Caco-2 (cell line): ENCODE data around the gene PADI2. TPM values are rescaled to one million over a fixed set of nuclear protein-coding genes. Genes with fewer than 3 reads are reported as not detected.

ENCODE experiments used
- BruUV-seq: library from RNA; stranded (reverse); fragments of 400-500 nt; replicated peaks from 2 replicates; lab custom pipeline; 2021; lab: Mats Ljungman, UMichigan
- CTCF ChIA-PET: fragments of 300-600 bp; sonication (Branson Sonifier 250); formaldehyde crosslinking; loops from one replicate; lab custom pipeline; 2022; ENCODE audit warnings: antibody characterized with exemption; lab: Charles Lee
- POLR2A ChIA-PET: fragments of 300-600 bp; sonication (Branson Sonifier 250); formaldehyde crosslinking; loops from one replicate; lab custom pipeline; 2022; ENCODE audit warnings: antibody characterized with exemption; lab: Charles Lee
- DNase-seq, 2 experiments: peaks; one replicate each; pipeline versions ENCODE4 v3.0.0 to v3.0.0-alpha.2; 2020 to 2022
- H3K27me3 ChIP-seq: replicated peaks from 2 replicates; pipeline ENCODE4 v1.6.0; 2011; ENCODE audit warnings: low read length; ENCODE audit not compliant: control insufficient read depth, insufficient read depth
- H3K36me3 ChIP-seq: 2 replicates; pipeline ENCODE4 v1.5.1; 2011; ENCODE audit warnings: low read length; ENCODE audit not compliant: control insufficient read depth, insufficient read depth
- H3K4me1 ChIP-seq: fragments of 250-450 bp; sonication (Bioruptor Pico); 2 replicates; pipeline ENCODE4 v1.5.1; 2020; ENCODE audit warnings: mild to moderate bottlenecking
- H3K4me3 ChIP-seq: 2 replicates; pipeline ENCODE4 v1.5.1; 2011; ENCODE audit warnings: low read depth, mild to moderate bottlenecking, control low read depth, low read length
- H3K9me3 ChIP-seq: fragments of 250-450 bp; sonication (Bioruptor Pico); 2 replicates; pipeline ENCODE4 v1.5.1; 2020; ENCODE audit warnings: mild to moderate bottlenecking, moderate library complexity
- H3K27ac Mint-ChIP-seq: one replicate; pipeline ENCODE4 v1.8.0; 2022; ENCODE audit warnings: mixed read lengths; ENCODE audit not compliant: unreplicated experiment
- H3K27me3 Mint-ChIP-seq: one replicate; pipeline ENCODE4 v1.8.0; 2022; ENCODE audit warnings: mixed read lengths; ENCODE audit not compliant: insufficient read depth, unreplicated experiment
- H3K36me3 Mint-ChIP-seq: one replicate; pipeline ENCODE4 v1.8.0; 2022; ENCODE audit warnings: mild to moderate bottlenecking, mixed read lengths; ENCODE audit not compliant: insufficient read depth, unreplicated experiment
- H3K4me1 Mint-ChIP-seq: one replicate; pipeline ENCODE4 v1.8.0; 2022; ENCODE audit warnings: low read depth, mixed read lengths; ENCODE audit not compliant: unreplicated experiment
- H3K4me3 Mint-ChIP-seq: one replicate; pipeline ENCODE4 v1.8.0; 2022; ENCODE audit warnings: mild to moderate bottlenecking, moderate library complexity, mixed read lengths; ENCODE audit not compliant: unreplicated experiment
- H3K9me3 Mint-ChIP-seq: one replicate; pipeline ENCODE4 v1.8.0; 2022; ENCODE audit warnings: mixed read lengths; ENCODE audit not compliant: unreplicated experiment
- intact Hi-C: fragments of 100-400 bp; cut with micrococcal nuclease; formaldehyde crosslinking; loops from one replicate; pipeline ENCODE4 v1.10.0; 2022; ENCODE audit not compliant: unreplicated experiment
- total RNA-seq: library from RNA; stranded (reverse); gene quantifications from 2 replicates; pipeline ENCODE4 v1.2.3, GENCODE V29; 2022
- TF ChIP-seq, protein P1 (sequence below), 2 experiments: fragments of 200-600 bp in 1 of 2; IDR thresholded peaks; 1 replicate in 1 of 2; 2 replicates in 1 of 2; pipeline versions ENCODE4 v1.5.1 to v1.8.0; 2011 to 2022; ENCODE audit warnings: antibody characterized with exemption in 1 of 2, control low read depth in 1 of 2, inconsistent platforms in 1 of 2, low read depth in 1 of 2, low read length in 1 of 2, mild to moderate bottlenecking in 1 of 2, moderate library complexity in 1 of 2; ENCODE audit not compliant: insufficient read depth in 1 of 2, severe bottlenecking in 1 of 2, unreplicated experiment in 1 of 2

Gene PADI2
- total RNA-seq, 1 experiment from 2014 or later = 0.73 TPM

DNA sequence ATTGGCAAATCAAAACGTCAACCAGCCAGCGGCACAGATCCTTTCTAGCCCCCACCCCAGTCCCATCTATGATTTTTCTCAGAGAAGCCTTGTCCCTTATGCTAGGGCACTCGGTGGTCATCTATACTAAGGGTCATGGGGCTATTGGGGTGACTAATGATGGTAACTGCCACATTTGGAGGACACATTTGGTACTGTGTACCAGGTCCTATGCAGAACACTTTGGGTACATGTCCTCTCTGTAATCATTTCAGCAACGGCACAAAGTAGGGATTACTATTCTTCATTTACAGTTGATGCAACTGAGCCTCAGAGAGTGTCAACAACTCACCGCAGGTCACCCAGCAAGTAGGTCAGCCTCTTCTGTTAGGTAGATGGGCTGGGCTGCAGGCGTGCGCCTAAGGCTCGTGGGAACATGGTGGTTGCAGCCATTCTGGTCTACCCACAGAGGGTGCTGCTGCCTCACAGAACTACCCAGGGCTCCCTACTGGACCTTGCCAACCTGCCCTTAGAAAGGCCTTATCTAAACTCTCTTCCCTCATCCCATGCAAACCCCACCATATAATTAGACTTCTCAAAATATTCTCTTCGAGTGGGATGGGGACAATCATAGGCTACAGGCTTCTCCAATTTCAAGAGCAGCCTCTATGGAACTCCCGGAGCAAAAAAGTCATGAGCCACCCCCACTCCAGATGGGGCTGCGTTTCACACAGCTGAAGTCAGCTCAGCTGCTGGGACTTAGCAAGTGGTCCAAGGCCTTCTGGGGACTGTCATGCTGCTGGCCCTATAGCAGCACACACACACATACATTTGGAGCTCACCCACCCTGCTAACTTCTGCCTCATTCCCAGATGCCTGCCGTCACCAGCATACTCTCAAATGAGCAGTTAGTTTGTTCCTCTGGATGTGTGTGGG is 59.6 kb downstream of the PADI2 start:
- Histone ChIP-seq H3K4me3 (no peak overlapping the region), H3K36me3 (no peaks in the 10 kb centered on the region), H3K9me3 (peaks cover 1% of the 10 kb centered on the region; the same call in 1 of the 2 replicates), H3K27me3 (no peaks in the 10 kb centered on the region), H3K4me1 (no peaks in the 10 kb centered on the region)
- Mint-ChIP-seq H3K27ac (no peak overlapping the region), H3K36me3 (no peaks in the 10 kb centered on the region), H3K27me3 (no peaks in the 10 kb centered on the region), H3K9me3 (no peaks in the 10 kb centered on the region), H3K4me1 (no peaks in the 10 kb centered on the region), H3K4me3 (no peak overlapping the region)
- ChIA-PET POLR2A (no interaction called here), CTCF (no interaction called here)
- BruUV-seq = no TSS peak
- DNase-seq = peak; percentile 74 to 76
- intact Hi-C loops = loop anchor here (1.0 to 5.0 kb wide), 3 partner anchors 60 to 278 kb away; partner anchors contain the start of gene PADI2
- TF ChIP-seq, protein P1, sequence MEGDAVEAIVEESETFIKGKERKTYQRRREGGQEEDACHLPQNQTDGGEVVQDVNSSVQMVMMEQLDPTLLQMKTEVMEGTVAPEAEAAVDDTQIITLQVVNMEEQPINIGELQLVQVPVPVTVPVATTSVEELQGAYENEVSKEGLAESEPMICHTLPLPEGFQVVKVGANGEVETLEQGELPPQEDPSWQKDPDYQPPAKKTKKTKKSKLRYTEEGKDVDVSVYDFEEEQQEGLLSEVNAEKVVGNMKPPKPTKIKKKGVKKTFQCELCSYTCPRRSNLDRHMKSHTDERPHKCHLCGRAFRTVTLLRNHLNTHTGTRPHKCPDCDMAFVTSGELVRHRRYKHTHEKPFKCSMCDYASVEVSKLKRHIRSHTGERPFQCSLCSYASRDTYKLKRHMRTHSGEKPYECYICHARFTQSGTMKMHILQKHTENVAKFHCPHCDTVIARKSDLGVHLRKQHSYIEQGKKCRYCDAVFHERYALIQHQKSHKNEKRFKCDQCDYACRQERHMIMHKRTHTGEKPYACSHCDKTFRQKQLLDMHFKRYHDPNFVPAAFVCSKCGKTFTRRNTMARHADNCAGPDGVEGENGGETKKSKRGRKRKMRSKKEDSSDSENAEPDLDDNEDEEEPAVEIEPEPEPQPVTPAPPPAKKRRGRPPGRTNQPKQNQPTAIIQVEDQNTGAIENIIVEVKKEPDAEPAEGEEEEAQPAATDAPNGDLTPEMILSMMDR (IDR thresholded peaks at IDR 0.05; ENCODE audit: insufficient read depth in 1 of 2, low read depth in 1 of 2, low read length in 1 of 2, severe bottlenecking in 1 of 2, unreplicated experiment in 1 of 2) = peak; percentile 71 to 74

DNA sequence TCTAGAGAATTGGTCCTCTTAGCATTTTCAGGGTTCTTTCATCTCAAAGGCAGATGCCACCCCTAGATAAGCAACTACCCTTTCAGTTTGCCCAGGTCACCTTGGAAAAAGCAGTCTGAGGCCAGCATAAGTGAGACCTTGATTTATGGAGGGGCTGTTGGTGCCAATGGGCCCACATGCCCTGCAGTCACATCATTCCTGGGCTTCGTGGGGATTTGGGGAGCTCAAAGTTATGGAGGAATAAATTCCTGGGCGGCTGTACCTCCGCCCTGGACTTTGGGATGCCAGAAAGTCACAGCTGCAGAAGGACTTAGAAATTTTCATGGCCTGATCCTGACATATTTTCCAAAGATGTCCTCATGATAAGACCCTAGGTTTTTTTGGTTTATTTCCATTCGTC is 62.7 kb downstream of the PADI2 start:
- Mint-ChIP-seq H3K4me3 (no peak overlapping the region), H3K4me1 (no peaks in the 10 kb centered on the region), H3K36me3 (peaks cover 6% of the 10 kb centered on the region), H3K27ac (no peak overlapping the region), H3K9me3 (no peaks in the 10 kb centered on the region), H3K27me3 (no peaks in the 10 kb centered on the region)
- DNase-seq = no peak
- CTCF ChIA-PET = no interaction called here
- intact Hi-C loops = loop anchor here (5.0 kb wide), 1 partner anchor 281 kb away; no protein-coding TSS in a partner anchor
- H3K36me3 ChIP-seq = no peaks in the 10 kb centered on the region
- no peaks in the 10 kb centered on the region for H3K9me3 ChIP-seq
- no peak overlapping the region for H3K4me3 ChIP-seq
- POLR2A ChIA-PET = no interaction called here
- TF ChIP-seq, protein P1 (IDR thresholded peaks at IDR 0.05; ENCODE audit: insufficient read depth in 1 of 2, low read depth in 1 of 2, low read length in 1 of 2, severe bottlenecking in 1 of 2, unreplicated experiment in 1 of 2) = no peak
- H3K4me1 ChIP-seq = peaks cover 9% of the 10 kb centered on the region
- BruUV-seq = no TSS peak
- no peaks in the 10 kb centered on the region for H3K27me3 ChIP-seq

DNA sequence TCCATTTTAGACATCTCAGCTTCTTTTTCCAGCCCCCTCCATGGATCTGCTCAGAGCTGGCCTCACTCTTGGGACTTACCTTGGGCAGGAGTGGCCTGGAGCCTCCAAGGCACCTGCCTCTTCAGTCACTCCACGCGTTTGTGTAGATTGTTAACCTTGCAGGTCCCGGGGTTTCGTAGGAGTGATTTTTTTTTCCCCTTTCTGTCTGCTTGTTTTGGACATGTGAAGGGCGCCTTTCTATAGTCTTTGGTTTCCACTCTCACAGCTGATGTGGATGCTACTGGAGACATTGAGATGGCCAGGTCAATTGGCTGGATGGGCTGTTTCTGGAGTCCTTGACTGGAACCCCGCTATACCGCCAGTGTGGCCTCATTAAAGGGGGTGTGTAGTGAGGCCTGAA is 63.5 kb downstream of the PADI2 start:
- H3K36me3 ChIP-seq = no peaks in the 10 kb centered on the region
- H3K4me1 ChIP-seq = peaks cover 9% of the 10 kb centered on the region
- H3K27me3 Mint-ChIP-seq = no peaks in the 10 kb centered on the region
- TF ChIP-seq, protein P1 (IDR thresholded peaks at IDR 0.05; ENCODE audit: insufficient read depth in 1 of 2, low read depth in 1 of 2, low read length in 1 of 2, severe bottlenecking in 1 of 2, unreplicated experiment in 1 of 2) = no peak
- H3K4me3 Mint-ChIP-seq = no peak overlapping the region
- no peak overlapping the region for H3K4me3 ChIP-seq
- no peak overlapping the region for H3K27ac Mint-ChIP-seq
- no peaks in the 10 kb centered on the region for H3K9me3 Mint-ChIP-seq
- no peaks in the 10 kb centered on the region for H3K4me1 Mint-ChIP-seq
- H3K36me3 Mint-ChIP-seq = peaks cover 13% of the 10 kb centered on the region
- H3K9me3 ChIP-seq = no peaks in the 10 kb centered on the region
- BruUV-seq = no TSS peak
- intact Hi-C loops = loop anchor here (5.0 kb wide), 1 partner anchor 282 kb away; no protein-coding TSS in a partner anchor
- no peaks in the 10 kb centered on the region for H3K27me3 ChIP-seq
- ChIA-PET CTCF (no interaction called here), POLR2A (no interaction called here)
- DNase-seq = no peak
